SK-N-SH (cell line): ENCODE measurements around the gene DOK4.

Experiments used
- FOXJ3 ChIP-seq: sonication (generic); formaldehyde crosslinking; IDR thresholded peaks from 2 replicates; pipeline ENCODE4 v1.5.1; 2020; ENCODE audit warnings: mild to moderate bottlenecking, missing genetic modification reagents
- GABPA ChIP-seq: IDR thresholded peaks from 2 replicates; pipeline ENCODE4 v1.4.0; 2012; ENCODE audit warnings: low read depth, mild to moderate bottlenecking
- JUND ChIP-seq: IDR thresholded peaks from 2 replicates; pipeline ENCODE4 v1.4.0; 2012
- MXI1 ChIP-seq: IDR thresholded peaks from 2 replicates; pipeline ENCODE4 v1.6.1; 2012; ENCODE audit warnings: mild to moderate bottlenecking, low read depth, low read length, improper control_type of control experiment
- POLR2AphosphoS5 ChIP-seq: IDR thresholded peaks from 2 replicates; pipeline ENCODE4 v1.6.1; 2012; ENCODE audit warnings: low read depth, low read length
- SIN3A ChIP-seq: IDR thresholded peaks from 2 replicates; pipeline ENCODE4 v1.6.1; 2012; ENCODE audit warnings: low read depth, mild to moderate bottlenecking, low read length, moderate library complexity, borderline replicate concordance
- TAF1 ChIP-seq: IDR thresholded peaks from 2 replicates; pipeline ENCODE4 v1.6.1; 2012; ENCODE audit warnings: low read depth, mild to moderate bottlenecking, low read length, moderate library complexity, borderline replicate concordance
- TF ChIP-seq, protein P1 (sequence below): fragments of 200-600 bp; sonication (generic); IDR thresholded peaks from 2 replicates; pipeline ENCODE4 v1.6.1; 2017; ENCODE audit warnings: antibody characterized with exemption, mild to moderate bottlenecking, moderate library complexity
- TF ChIP-seq, protein P2 (sequence below): IDR thresholded peaks from 2 replicates; pipeline ENCODE4 v1.4.0; 2012; ENCODE audit warnings: low read depth, borderline replicate concordance
- TF ChIP-seq, protein P3 (sequence below): IDR thresholded peaks from 2 replicates; pipeline ENCODE4 v1.4.0; 2012; ENCODE audit warnings: low read depth
- TF ChIP-seq, protein P4 (sequence below): fragments of 150-350 bp; IDR thresholded peaks from 2 replicates; pipeline ENCODE4 v1.6.1; 2017; ENCODE audit warnings: antibody characterized with exemption, low read length, low read depth, borderline replicate concordance

DNA sequence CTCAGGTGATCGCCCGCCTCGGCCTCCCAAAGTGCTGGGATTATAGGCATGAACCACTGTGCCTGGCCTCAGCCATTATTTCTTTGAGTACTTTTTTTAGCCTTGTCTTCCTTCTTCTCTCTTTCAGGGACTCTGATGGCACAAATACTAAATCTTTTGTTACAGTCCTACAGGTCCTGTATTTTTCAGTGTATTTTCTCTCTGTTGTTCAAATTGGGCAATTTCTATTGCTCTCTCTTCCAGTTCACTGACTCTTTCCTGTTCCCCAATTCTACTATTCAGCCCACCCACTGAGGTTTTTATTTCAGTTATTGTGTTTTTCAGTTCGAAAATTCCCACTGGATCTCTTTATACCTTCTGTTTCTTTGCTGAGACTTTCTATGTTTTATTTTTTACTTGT is 7.5 kb upstream of the DOK4 start:
- TF ChIP-seq, protein P1, sequence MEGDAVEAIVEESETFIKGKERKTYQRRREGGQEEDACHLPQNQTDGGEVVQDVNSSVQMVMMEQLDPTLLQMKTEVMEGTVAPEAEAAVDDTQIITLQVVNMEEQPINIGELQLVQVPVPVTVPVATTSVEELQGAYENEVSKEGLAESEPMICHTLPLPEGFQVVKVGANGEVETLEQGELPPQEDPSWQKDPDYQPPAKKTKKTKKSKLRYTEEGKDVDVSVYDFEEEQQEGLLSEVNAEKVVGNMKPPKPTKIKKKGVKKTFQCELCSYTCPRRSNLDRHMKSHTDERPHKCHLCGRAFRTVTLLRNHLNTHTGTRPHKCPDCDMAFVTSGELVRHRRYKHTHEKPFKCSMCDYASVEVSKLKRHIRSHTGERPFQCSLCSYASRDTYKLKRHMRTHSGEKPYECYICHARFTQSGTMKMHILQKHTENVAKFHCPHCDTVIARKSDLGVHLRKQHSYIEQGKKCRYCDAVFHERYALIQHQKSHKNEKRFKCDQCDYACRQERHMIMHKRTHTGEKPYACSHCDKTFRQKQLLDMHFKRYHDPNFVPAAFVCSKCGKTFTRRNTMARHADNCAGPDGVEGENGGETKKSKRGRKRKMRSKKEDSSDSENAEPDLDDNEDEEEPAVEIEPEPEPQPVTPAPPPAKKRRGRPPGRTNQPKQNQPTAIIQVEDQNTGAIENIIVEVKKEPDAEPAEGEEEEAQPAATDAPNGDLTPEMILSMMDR: no peak
- TF ChIP-seq MXI1: no peak
- TF ChIP-seq TAF1: no peak
- no peak for TF ChIP-seq JUND
- TF ChIP-seq, protein P2, sequence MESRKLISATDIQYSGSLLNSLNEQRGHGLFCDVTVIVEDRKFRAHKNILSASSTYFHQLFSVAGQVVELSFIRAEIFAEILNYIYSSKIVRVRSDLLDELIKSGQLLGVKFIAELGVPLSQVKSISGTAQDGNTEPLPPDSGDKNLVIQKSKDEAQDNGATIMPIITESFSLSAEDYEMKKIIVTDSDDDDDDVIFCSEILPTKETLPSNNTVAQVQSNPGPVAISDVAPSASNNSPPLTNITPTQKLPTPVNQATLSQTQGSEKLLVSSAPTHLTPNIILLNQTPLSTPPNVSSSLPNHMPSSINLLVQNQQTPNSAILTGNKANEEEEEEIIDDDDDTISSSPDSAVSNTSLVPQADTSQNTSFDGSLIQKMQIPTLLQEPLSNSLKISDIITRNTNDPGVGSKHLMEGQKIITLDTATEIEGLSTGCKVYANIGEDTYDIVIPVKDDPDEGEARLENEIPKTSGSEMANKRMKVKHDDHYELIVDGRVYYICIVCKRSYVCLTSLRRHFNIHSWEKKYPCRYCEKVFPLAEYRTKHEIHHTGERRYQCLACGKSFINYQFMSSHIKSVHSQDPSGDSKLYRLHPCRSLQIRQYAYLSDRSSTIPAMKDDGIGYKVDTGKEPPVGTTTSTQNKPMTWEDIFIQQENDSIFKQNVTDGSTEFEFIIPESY: no peak
- TF ChIP-seq SIN3A: no peak
- no peak for TF ChIP-seq FOXJ3 (CRISPR knock-in tag)
- no peak for TF ChIP-seq POLR2AphosphoS5
- TF ChIP-seq, protein P3, sequence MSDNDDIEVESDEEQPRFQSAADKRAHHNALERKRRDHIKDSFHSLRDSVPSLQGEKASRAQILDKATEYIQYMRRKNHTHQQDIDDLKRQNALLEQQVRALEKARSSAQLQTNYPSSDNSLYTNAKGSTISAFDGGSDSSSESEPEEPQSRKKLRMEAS: no peak
- TF ChIP-seq, protein P4, sequence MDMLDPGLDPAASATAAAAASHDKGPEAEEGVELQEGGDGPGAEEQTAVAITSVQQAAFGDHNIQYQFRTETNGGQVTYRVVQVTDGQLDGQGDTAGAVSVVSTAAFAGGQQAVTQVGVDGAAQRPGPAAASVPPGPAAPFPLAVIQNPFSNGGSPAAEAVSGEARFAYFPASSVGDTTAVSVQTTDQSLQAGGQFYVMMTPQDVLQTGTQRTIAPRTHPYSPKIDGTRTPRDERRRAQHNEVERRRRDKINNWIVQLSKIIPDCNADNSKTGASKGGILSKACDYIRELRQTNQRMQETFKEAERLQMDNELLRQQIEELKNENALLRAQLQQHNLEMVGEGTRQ: no peak
- no peak for TF ChIP-seq GABPA
